Tibial nerve (tissue), 3 donors: ENCODE measurements around the gene FRMD4A.

Experiments
- CTCF ChIP-seq, 5 experiments: fragments of 200-600 bp in 3 of 5; fragments of 450-650 bp in 2 of 5; sonication (generic) in 3 of 5; IDR thresholded peaks; one replicate each; pipeline ENCODE4 v1.5.1; 2016 to 2019; ENCODE audit warnings: antibody characterized with exemption in 5 of 5, mild to moderate bottlenecking in 3 of 5, moderate library complexity in 2 of 5
- POLR2A ChIP-seq, 2 donors: fragments of 450-650 bp; IDR thresholded peaks; one replicate each; pipeline ENCODE4 v1.6.1; 2017; ENCODE audit warnings: antibody characterized with exemption in 2 of 2, mild to moderate bottlenecking in 2 of 2, moderate library complexity in 2 of 2

DNA sequence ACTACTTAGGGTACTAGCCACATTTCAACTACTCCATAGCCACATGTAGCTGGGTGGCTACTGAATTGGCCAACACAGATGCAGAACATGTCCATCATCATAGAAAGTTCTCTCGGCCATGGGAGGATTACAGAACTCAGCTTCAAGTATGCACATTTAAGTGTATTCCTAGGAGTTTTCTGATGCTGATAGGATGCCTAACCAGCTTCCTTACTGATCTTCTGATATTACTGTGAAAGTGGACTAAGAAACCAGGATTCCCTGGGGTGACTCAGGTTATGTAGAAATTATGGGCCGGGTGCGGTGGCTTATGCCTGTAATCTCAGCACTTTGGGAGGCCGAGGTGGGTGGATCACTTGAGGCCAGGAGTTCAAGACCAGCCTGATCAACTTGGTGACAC lies 125.5 kb downstream of the FRMD4A start:
- TF ChIP-seq POLR2A (IDR thresholded peaks at IDR 0.05) (no peak), CTCF (IDR thresholded peaks at IDR 0.05) (no peak)
